KG1 (cell line): Measurements from ENCODE around the gene EDC3.
A peak's percentile ranks its signal among the peaks of the same experiment; 100 is the strongest.
"Not testable (repeated sequence)": the region's sequence is repeated elsewhere in the genome, so short reads cannot be mapped to it uniquely, and the experiment has no call there.

Source experiments
- DNase-seq: peaks from one replicate; lab custom pipeline; 2025; lab: John Stamatoyannopoulos, UW

The EDC3 gene

GRCh38 chr15:74648051-74648842 lies 47.6 kb downstream of the EDC3 start:
- DNase-seq = no peak

DNA sequence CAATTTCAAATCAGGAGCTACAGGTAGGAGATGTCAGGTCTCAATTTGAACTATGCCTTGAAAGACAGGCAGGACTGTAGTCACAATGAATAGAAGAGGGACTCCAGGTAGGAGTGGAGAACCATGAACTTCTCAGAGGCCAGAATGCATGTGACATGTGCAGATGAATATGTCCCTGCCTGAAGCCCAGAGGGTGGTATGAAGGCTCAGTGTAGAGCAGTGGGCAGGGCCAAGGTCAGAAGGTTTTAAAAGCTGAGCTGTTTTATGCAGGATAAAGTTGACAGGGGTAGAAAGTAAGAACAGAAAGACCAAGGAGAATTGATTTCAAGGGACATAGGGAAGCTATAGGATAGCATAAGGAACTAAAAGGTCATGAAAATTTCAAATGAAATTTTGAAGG lies 49.3 kb downstream of the EDC3 start:
- DNase-seq = no peak

DNA sequence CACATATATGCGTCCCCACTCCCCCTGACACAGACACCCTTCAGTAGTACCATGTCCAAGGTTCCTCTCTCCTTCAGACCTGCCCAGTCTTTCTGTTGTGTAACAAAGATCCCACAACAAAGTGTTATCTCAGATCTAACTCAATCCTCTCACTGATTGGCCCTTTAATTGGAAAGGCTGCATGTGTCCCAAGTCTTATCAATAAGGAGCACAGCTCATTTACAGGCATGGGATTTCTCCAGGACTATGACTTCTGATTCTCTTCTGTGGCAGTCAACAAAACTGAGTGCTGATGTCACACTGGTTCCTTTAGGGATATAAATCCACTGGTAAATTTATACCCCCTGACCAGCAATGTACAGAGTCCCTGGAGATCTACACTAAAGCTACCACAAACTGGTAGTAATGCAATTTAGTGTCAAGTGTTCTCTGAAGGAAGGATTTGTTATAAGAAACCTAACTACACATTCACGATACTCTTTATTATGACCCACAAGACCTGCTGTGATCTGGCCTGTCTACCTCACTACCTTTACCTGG lies 52.1 kb downstream of the EDC3 start:
- DNase-seq = no peak

DNA sequence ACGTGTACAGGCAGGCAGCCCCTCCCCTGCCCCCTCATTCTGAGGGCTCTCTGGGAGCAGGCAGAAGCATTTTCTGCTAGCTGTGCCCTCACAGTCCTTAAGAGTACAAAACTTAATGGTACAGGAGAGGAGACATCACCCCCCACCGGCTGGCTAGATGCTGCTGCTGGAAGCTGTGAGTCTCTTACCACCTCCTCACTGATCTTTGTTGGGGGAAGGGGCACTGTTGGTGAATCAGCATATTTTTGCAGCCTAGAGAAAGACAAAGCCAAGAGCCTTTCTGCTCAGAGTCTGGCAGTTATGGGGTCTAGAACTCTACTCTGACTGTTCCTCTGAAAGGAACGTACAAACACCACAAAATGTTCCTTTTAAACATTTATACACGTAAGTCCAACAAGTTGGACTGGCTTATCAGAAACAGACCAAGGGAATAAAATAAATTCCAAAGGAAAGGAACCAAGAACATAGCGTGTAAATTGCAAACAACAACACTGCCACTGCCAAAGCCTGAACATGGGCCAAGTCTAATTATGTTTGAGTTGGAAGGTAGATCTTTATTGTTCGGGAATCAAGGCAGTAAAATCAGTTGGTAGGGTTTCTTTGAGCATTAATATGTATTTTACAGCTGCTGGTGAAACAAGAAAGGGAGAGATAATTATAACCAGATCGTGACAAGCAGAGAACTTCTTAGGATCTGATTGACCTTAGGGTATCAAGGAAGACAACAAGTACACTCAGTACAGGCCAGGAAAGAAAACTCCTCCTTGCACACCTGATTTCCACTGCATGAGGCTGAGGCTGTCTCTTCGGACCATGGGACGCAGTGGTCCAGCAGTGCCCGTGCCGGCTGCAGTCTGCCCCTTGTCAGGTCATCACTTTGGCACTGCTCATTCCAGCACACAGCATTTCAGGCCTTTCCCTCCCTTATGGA lies 52.8 kb downstream of the EDC3 start:
- no peak for DNase-seq

DNA sequence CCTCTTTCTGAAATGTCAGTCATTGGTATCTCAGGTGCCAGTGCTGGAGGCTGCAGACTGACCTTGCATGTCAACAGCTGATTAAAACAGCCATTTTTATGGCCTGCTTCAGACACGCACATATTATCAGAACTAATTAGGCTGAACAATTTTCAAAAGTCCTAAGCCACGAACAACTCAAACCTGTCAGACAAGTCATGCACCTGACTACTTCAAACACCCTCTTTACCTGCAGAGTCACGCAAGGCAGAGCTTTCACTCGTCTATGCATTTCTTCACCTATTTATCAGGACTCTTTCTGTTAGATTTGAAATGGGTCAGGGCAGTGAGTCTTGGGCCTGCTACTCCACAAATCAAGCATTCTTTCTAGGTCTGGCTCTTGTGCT lies 53.5 kb downstream of the EDC3 start:
- DNase-seq = no peak

GRCh38 chr15:74641151-74641550 lies 54.7 kb downstream of the EDC3 start:
- no peak for DNase-seq

GRCh38 chr15:74636984-74637383 lies 58.8 kb downstream of the EDC3 start:
- no peak for DNase-seq

- DNase-seq = peak; percentile 56
These were observed 60.6 kb downstream of the EDC3 start for GRCh38 chr15:74635228-74635627.

- DNase-seq = no peak
These were observed 62.0 kb downstream of the EDC3 start for GRCh38 chr15:74633781-74634180.

- no peak for DNase-seq
These were observed 63.2 kb downstream of the EDC3 start for GRCh38 chr15:74632601-74633000.

DNA sequence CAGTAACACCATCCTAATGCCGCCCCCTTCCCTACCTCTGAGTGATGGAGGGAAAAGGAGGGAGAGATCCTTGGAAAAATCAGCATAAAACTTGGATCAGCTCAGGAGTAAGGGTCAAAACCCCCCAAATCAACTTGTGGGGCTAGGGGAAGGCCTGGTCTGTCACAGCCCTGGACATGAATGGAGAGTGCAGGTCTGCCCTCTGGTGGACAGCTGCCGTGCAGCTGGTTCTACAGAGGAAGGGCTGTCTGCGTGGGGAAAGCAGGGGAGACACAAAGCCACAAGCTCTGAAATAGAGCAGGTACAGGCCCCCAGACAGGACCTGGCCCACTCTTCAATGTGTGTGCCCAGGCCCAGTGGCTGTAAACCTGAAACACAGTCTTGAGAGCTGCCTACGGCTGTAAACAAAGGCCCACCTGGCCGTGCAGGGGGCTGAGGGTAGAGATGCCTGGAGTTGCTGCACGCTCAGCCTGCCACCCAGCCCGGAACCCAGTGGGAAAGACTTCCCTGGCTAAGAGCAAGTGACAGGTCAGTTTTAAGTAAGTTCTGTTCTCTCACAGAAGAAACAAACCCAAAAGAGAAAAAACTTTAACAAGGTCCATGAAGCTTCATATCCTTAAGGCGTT lies 63.8 kb downstream of the EDC3 start:
- peak; percentile 21 for DNase-seq

DNA sequence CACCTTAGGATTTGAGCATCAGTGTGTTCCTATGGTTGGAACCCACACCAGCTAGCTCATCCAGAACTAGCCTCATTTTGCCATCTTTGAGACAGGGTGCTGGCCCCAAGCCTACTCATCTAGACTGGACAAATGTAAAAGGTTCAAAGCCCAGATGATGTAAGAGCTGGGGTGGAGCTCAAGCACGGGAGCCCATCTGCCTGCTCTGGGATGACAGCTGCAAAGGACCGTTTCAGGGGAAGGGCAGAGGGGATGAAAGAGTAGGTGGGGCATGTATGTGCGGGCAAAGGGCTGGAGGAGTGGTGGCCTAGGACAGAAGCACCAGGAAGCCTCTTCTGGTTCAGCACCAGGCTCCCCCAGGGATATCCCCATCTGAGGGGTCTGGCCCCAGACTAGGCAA lies 64.4 kb downstream of the EDC3 start:
- no peak for DNase-seq

GRCh38 chr15:74631087-74631385 lies 64.8 kb downstream of the EDC3 start:
- no peak for DNase-seq

DNA sequence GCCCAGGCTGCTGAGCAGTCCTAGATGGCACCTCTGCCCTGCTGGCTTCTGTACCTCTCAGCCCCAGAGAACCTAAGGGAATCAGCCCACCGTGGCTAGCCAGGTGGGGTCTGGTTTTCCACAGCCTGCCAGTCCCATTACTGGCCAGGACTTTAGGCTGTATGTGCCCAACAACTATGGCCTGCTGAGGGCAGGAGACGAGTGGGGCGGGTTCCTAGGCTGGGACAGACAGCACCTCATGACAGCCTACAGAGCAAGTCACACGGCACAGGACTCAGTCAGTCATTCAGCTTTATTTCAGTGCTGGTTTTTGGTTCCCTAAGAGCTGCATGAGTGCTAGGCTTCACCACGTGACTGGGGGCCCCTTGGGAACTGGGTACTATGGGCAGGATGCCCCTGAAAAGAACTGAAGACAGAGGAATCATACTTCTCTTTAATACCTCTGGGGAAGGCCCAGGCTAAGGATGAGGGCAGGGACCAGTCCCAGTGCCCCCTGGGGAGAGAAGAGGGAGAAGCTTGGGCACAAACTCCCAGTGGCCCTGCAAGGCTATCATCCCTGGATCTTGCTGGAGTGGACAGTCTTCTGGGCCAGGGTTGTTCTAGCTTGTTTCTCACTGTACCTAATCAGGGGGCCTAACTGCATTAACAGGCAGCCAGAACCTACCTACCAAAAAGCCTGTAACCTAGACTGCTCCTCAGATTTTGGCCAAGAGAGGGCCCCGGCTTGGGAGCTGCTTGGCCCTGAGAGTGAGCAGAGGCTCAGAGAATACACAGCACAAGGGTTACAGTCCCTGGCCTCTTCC lies 65.3 kb downstream of the EDC3 start:
- no peak for DNase-seq

DNA sequence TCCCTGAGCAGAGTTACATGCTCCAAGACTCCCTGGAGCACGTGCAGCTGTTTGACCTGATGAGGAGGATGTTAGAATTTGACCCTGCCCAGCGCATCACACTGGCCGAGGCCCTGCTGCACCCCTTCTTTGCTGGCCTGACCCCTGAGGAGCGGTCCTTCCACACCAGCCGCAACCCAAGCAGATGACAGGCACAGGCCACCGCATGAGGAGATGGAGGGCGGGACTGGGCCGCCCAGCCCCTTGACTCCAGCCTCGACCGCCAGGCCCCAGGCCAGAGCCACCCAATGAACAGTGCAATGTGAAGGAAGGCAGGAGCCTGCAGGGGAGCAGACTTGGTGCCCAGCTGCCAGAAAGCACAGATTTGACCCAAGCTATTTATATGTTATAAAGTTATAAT lies 66.1 kb downstream of the EDC3 start:
- not testable (repeated sequence) for DNase-seq

DNA sequence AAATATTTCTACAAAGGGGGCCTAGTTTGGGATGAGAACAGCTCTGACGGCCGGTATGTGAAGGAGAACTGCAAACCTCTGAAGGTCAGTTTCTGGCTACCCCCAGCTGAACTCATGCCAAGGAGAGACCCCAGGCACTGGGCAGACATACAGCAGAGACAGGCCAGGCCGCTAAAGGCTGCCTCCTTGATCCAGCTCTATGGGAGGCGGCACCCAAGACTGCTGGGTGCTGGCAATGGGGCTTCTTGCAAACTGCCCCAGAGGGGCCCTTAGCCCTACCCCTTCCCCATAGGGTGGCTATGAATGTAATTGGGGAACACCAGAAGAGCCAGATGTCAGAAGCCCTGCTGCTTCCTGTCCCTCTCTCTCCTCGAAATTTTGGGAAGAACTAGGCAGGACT lies 66.9 kb downstream of the EDC3 start:
- DNase-seq = no peak

GRCh38 chr15:74628199-74628598 lies 67.6 kb downstream of the EDC3 start:
- DNase-seq = no peak

- no peak for DNase-seq
These were observed 68.1 kb downstream of the EDC3 start for GRCh38 chr15:74627766-74628165.

DNA sequence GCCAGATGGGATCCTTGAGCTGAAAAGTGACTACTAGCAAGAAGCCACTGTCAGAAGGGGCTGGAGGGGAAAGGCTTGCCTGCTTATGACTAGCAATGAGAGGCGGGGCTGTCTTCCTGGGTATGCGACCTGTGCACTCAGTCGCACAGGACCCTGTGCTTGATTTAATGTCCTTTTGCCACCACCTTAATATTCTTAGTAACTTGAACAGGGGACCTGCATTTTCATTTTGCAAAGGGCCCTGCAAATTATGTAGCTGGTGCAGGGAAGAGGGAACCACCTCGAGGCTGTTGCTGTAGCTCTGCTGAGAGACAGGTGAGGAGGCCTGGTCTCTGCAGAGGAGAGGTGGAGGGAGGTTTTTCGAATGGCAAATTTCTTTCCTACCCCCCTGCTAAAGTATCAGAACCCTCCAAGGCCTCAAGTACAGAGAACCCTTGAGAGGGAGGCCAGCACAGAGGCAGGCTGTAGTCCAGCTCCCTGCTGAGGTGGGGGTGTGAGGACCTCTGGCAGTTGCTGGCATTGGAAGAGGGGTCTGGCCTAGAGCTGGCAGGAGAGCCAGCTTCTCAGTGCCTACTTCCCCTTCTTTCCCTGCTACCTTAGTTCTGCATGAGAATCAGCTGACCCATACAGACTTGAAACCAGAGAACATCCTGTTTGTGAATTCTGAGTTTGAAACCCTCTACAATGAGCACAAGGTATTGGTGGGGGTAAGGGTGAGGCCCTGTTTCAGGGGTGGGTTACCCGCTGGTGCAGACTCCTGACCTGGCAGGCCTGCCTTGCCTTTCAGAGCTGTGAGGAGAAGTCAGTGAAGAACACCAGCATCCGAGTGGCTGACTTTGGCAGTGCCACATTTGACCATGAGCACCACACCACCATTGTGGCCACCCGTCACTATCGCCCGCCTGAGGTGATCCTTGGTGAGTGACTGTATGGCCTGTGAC lies 68.8 kb downstream of the EDC3 start:
- DNase-seq = peak; percentile 18

DNA sequence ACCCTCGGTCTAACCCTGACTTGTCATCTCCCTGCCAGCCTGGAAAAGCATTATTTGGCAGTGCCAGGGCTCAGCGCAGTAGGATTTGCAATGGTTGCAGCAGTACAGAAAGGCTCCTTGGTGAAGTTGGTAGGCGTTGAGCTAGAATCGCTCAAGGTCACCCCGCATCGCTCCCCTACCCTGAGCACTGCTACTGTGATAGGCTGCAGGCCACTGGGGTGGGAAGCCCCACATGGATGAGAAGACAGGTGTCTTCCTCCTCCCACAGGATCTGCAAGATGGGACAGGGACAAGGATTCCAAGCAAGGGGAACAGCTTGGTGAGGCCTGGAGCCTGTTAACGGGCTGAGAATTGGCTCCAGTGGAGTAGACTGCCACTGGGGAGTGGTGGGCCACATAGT lies 69.5 kb downstream of the EDC3 start:
- DNase-seq = no peak

- DNase-seq = no peak
These were observed 70.1 kb downstream of the EDC3 start for GRCh38 chr15:74625693-74626092.
